ENCODE measurements around the gene MAN2B2.

Gene MAN2B2

GRCh38 chr4:6546681-6547447, 28.1 kb upstream of the MAN2B2 start:
- DNase-seq, result peak; percentile 76 to 91 (median 80)

- DNase-seq, result peak in 3 of 4 experiments; percentile 12 to 41 (median 21)
Observed at GRCh38 chr4:6548201-6548881, 26.6 kb upstream of the MAN2B2 start.

- no peak for DNase-seq
Observed at GRCh38 chr4:6548882-6549230, 26.1 kb upstream of the MAN2B2 start.

GRCh38 chr4:6549445-6549844, 25.5 kb upstream of the MAN2B2 start:
- no peak for DNase-seq

GRCh38 chr4:6549890-6550620, 24.9 kb upstream of the MAN2B2 start:
- no peak for DNase-seq

- no peak for DNase-seq
Observed at GRCh38 chr4:6550821-6551220, 24.2 kb upstream of the MAN2B2 start.

- no peak for DNase-seq
Observed at GRCh38 chr4:6551660-6552059, 23.3 kb upstream of the MAN2B2 start.

- no peak for DNase-seq
Observed at GRCh38 chr4:6555519-6555918, 19.5 kb upstream of the MAN2B2 start.

- no peak for DNase-seq
Observed at GRCh38 chr4:6556263-6556662, 18.7 kb upstream of the MAN2B2 start.

GRCh38 chr4:6557185-6557584, 17.8 kb upstream of the MAN2B2 start:
- DNase-seq, result no peak

- no peak for DNase-seq
Observed at GRCh38 chr4:6557856-6558255, 17.1 kb upstream of the MAN2B2 start.

GRCh38 chr4:6560416-6561172, 14.4 kb upstream of the MAN2B2 start:
- DNase-seq, result no peak

GRCh38 chr4:6561173-6561516, 13.8 kb upstream of the MAN2B2 start:
- DNase-seq, result no peak

GRCh38 chr4:6561706-6562371, 13.2 kb upstream of the MAN2B2 start:
- no peak for DNase-seq

- DNase-seq, result peak in 2 of 4 experiments; percentile 32 to 45
Observed at GRCh38 chr4:6562931-6563901, 11.8 kb upstream of the MAN2B2 start.

GRCh38 chr4:6563935-6564645, 10.9 kb upstream of the MAN2B2 start:
- DNase-seq, result peak in 2 of 4 experiments; percentile 11 to 31

- no peak for DNase-seq
Observed at GRCh38 chr4:6565691-6566390, 9.1 kb upstream of the MAN2B2 start.

- DNase-seq, result no peak
Observed at GRCh38 chr4:6566391-6567190, 8.4 kb upstream of the MAN2B2 start.

- DNase-seq, result no peak
Observed at GRCh38 chr4:6567218-6567617, 7.8 kb upstream of the MAN2B2 start.
